Keratinocyte (primary cell): ENCODE data around the gene CSNK2A2.

Source experiments
- EZH2 ChIP-seq: IDR thresholded peaks from one replicate; pipeline ENCODE4 v1.6.1; 2012; ENCODE audit warnings: inconsistent platforms, mild to moderate bottlenecking, low read length, moderate library complexity
- TF ChIP-seq, protein P1 (sequence below), 3 experiments: IDR thresholded peaks in 1 of 3; conservative IDR thresholded peaks in 1 of 3; optimal IDR thresholded peaks in 1 of 3; 2 replicates in 2 of 3; 3 replicates in 1 of 3; pipeline versions ENCODE3 to v1.5.1; 2011; ENCODE audit warnings: low read length in 3 of 3, mild to moderate bottlenecking in 3 of 3, moderate library complexity in 2 of 3, control low read depth in 1 of 3, inconsistent platforms in 1 of 3; ENCODE audit not compliant: insufficient read depth in 2 of 3; ENCODE audit errors: extremely low read depth in 1 of 3

DNA sequence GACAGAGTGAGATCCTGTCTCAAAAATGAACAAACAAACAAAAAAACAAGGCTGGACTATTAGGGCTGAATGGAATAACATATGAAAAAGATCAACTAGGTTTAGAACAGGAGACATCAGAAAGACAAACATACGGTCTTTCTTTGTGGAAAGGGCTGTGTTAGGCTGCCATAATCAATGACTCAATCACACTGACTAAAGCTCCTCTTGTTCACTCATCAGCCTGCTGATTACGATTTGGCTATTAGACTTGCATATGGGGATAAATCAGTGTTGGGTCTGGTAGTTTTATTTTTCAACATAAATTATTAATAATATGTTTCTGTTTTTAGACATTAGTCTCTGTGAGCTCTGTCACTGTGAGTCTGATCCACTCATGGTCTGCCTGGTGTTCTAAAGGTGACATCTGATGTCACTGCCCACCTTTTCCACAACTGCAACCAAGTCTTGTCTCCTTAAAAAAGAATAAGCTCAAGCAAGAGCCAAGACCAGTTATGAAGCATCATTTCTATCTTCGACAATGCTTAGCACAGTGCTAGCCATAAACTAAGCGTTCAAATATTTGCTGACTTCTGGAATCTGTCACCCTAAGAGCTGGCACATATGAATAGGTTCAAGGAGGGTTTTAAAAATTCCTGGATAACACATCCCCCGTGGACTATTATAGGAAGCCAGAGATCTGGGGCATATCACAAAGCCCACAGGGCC lies 79.0 kb downstream of the CSNK2A2 start:
- TF ChIP-seq, protein P1, sequence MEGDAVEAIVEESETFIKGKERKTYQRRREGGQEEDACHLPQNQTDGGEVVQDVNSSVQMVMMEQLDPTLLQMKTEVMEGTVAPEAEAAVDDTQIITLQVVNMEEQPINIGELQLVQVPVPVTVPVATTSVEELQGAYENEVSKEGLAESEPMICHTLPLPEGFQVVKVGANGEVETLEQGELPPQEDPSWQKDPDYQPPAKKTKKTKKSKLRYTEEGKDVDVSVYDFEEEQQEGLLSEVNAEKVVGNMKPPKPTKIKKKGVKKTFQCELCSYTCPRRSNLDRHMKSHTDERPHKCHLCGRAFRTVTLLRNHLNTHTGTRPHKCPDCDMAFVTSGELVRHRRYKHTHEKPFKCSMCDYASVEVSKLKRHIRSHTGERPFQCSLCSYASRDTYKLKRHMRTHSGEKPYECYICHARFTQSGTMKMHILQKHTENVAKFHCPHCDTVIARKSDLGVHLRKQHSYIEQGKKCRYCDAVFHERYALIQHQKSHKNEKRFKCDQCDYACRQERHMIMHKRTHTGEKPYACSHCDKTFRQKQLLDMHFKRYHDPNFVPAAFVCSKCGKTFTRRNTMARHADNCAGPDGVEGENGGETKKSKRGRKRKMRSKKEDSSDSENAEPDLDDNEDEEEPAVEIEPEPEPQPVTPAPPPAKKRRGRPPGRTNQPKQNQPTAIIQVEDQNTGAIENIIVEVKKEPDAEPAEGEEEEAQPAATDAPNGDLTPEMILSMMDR (optimal IDR thresholded peaks at IDR 0.05 in 1 of 3, IDR thresholded peaks at IDR 0.05 in 1 of 3, conservative IDR thresholded peaks at IDR 0.05 in 1 of 3; ENCODE audit: extremely low read depth in 1 of 3, insufficient read depth in 2 of 3, low read length in 3 of 3) = no peak
- no peak for TF ChIP-seq EZH2
